Liver (tissue), 9 donors: Measurements from ENCODE around the gene SLC12A8. TPM values are rescaled to one million over a fixed set of nuclear protein-coding genes. Genes with fewer than 3 reads are reported as not detected.

Source experiments
- DNase-seq: peaks from one replicate; pipeline ENCODE4 v3.0.0-alpha.2; 2017; ENCODE audit warnings: low spot score
- H3K27ac ChIP-seq, 2 donors: one replicate each; pipeline ENCODE4 v1.7.0; 2013; ENCODE audit warnings: inconsistent platforms in 2 of 2, low read length in 2 of 2, control low read depth in 1 of 2, low read depth in 1 of 2, mild to moderate bottlenecking in 1 of 2
- H3K27me3 ChIP-seq, 4 donors: one replicate each; pipeline versions ENCODE4 v1.6.1 to v1.7.0; 2013; ENCODE audit warnings: low read length in 3 of 4, inconsistent platforms in 1 of 4, mild to moderate bottlenecking in 1 of 4, moderate library complexity in 1 of 4; ENCODE audit not compliant: control insufficient read depth in 4 of 4, insufficient read depth in 4 of 4
- H3K36me3 ChIP-seq, 4 donors: one replicate each; pipeline versions ENCODE4 v1.6.1 to v1.7.0; 2013; ENCODE audit warnings: low read length in 3 of 4, mild to moderate bottlenecking in 3 of 4, low read depth in 1 of 4, moderate library complexity in 1 of 4; ENCODE audit not compliant: control insufficient read depth in 4 of 4, insufficient read depth in 3 of 4
- H3K4me1 ChIP-seq, 4 donors: one replicate each; pipeline versions ENCODE4 v1.6.1 to v1.7.0; 2013; ENCODE audit warnings: low read length in 3 of 4, mild to moderate bottlenecking in 3 of 4, moderate library complexity in 1 of 4; ENCODE audit not compliant: control insufficient read depth in 4 of 4, insufficient read depth in 4 of 4
- H3K4me3 ChIP-seq, 3 donors: one replicate each; pipeline versions ENCODE4 v1.6.1 to v1.7.0; 2013; ENCODE audit warnings: low read length in 3 of 3, control low read depth in 1 of 3, low read depth in 1 of 3, mild to moderate bottlenecking in 1 of 3
- H3K9ac ChIP-seq, 2 donors: one replicate each; pipeline ENCODE4 v1.7.0; 2013; ENCODE audit warnings: low read length in 2 of 2, mild to moderate bottlenecking in 2 of 2, moderate library complexity in 2 of 2, control low read depth in 1 of 2, low read depth in 1 of 2
- H3K9me3 ChIP-seq, 4 donors: one replicate each; pipeline versions ENCODE4 v1.6.1 to v1.7.0; 2013; ENCODE audit warnings: low read length in 3 of 4; ENCODE audit not compliant: control insufficient read depth in 4 of 4
- ATF3 ChIP-seq: IDR thresholded peaks from 2 replicates; pipeline ENCODE4 v1.6.1; 2016; ENCODE audit warnings: antibody characterized with exemption
- CTCF ChIP-seq: fragments of 150-350 bp; IDR thresholded peaks from 2 replicates; pipeline ENCODE4 v1.5.1; 2017; ENCODE audit warnings: improper control_type of control experiment, low read depth, low read length; ENCODE audit not compliant: missing input control
- EGR1 ChIP-seq, 2 donors: IDR thresholded peaks; 2 replicates each; pipeline ENCODE4 v1.6.1; 2016 to 2018; ENCODE audit warnings: antibody characterized with exemption in 2 of 2, low read depth in 2 of 2
- FOXA1 ChIP-seq: IDR thresholded peaks from 2 replicates; pipeline ENCODE4 v1.6.1; 2016; ENCODE audit warnings: antibody characterized with exemption
- FOXA2 ChIP-seq: IDR thresholded peaks from 2 replicates; pipeline ENCODE4 v1.6.1; 2016; ENCODE audit warnings: antibody characterized with exemption
- GABPA ChIP-seq, 2 donors: IDR thresholded peaks in 1 of 2; conservative IDR thresholded peaks in 1 of 2; 2 replicates each; pipeline ENCODE4 v1.6.1; 2016; ENCODE audit warnings: antibody characterized with exemption in 2 of 2, mild to moderate bottlenecking in 1 of 2, moderate library complexity in 1 of 2
- HNF4A ChIP-seq, 2 donors: conservative IDR thresholded peaks; 2 replicates each; pipeline ENCODE4 v1.6.1; 2016; ENCODE audit warnings: antibody characterized with exemption in 2 of 2, mild to moderate bottlenecking in 2 of 2
- HNF4G ChIP-seq: IDR thresholded peaks from 2 replicates; pipeline ENCODE4 v1.6.1; 2016; ENCODE audit warnings: antibody characterized with exemption
- JUND ChIP-seq, 2 donors: IDR thresholded peaks; 2 replicates each; pipeline ENCODE4 v1.6.1; 2016; ENCODE audit warnings: antibody characterized with exemption in 2 of 2
- MAX ChIP-seq: IDR thresholded peaks from 2 replicates; pipeline ENCODE4 v1.6.1; 2016; ENCODE audit warnings: antibody characterized with exemption
- NR2F2 ChIP-seq: IDR thresholded peaks from 2 replicates; pipeline ENCODE4 v1.6.1; 2016; ENCODE audit warnings: antibody characterized with exemption
- RAD21 ChIP-seq, 2 donors: IDR thresholded peaks; 2 replicates each; pipeline ENCODE4 v1.6.1; 2016; ENCODE audit warnings: antibody characterized with exemption in 2 of 2, mild to moderate bottlenecking in 2 of 2
- REST ChIP-seq: IDR thresholded peaks from 2 replicates; pipeline ENCODE4 v1.6.1; 2016; ENCODE audit warnings: antibody characterized with exemption, mild to moderate bottlenecking
- RXRA ChIP-seq, 2 donors: IDR thresholded peaks; 2 replicates each; pipeline ENCODE4 v1.6.1; 2017 to 2018; ENCODE audit warnings: antibody characterized with exemption in 2 of 2, mild to moderate bottlenecking in 1 of 2
- SP1 ChIP-seq: IDR thresholded peaks from 2 replicates; pipeline ENCODE4 v1.6.1; 2018; ENCODE audit warnings: antibody characterized with exemption, mild to moderate bottlenecking
- TAF1 ChIP-seq: conservative IDR thresholded peaks from 2 replicates; pipeline ENCODE4 v1.6.1; 2016; ENCODE audit warnings: antibody characterized with exemption, mild to moderate bottlenecking
- YY1 ChIP-seq: IDR thresholded peaks from 2 replicates; pipeline ENCODE4 v1.6.1; 2016; ENCODE audit warnings: antibody characterized with exemption, mild to moderate bottlenecking
- ZBTB33 ChIP-seq: IDR thresholded peaks from 2 replicates; pipeline ENCODE4 v1.6.1; 2016; ENCODE audit warnings: antibody characterized with exemption
- WGBS: extraction: QIAGEN DNeasy Blood & Tissue Kit; methylation state at CpG from one replicate; pipeline ENCODE4 v1.1.7; 2013; 5-methylcytosine and 5-hydroxymethylcytosine counted together
- polyA plus RNA-seq, 2 donors: library from polyadenylated mRNA; stranded (reverse) in 1 of 2; unstranded in 1 of 2; fragments of 200-250 nt in 1 of 2; fragments of >200 nt in 1 of 2; fragmentation: Nextera tagmentation in 1 of 2; extraction: Ambion mirVana in 1 of 2; gene quantifications; one replicate each; pipeline versions ENCODE4 v1.2.1 to v1.2.3, GENCODE V29; 2013 to 2015
- total RNA-seq, 2 donors: library from RNA; depleted of rRNA; stranded (reverse); fragments of >200 nt; gene quantifications; one replicate each; pipeline ENCODE4 v1.2.3, GENCODE V29; 2014
- donor health status: healthy.
- donor health status: healthy.
- donor health status: healthy.
- donor health status: healthy.
- donor health status: healthy.

Gene SLC12A8
- total and polyA plus RNA-seq, 4 donors, result 2.7 to 20.3 (median 5.5) TPM

GRCh38 chr3:125213364-125213755 lies 812 bp upstream of the SLC12A8 start:
- Histone ChIP-seq H3K27me3 (no peaks in the 10 kb centered on the region), H3K27ac (no peak overlapping the region), H3K4me3 (no peak overlapping the region), H3K9me3 (no peaks in the 10 kb centered on the region), H3K36me3 (no peaks in the 10 kb centered on the region), H3K4me1 (peaks cover 2 to 10% (median 3%) of the 10 kb centered on the region in 4 donors), H3K9ac (no peak overlapping the region)
- WGBS, result 95% methylated on average over 4 of the region's 4 CpGs
- TF ChIP-seq ATF3 (no peak), HNF4G (no peak), FOXA1 (no peak), SP1 (no peak), EGR1 (IDR thresholded peaks at IDR 0.05; ENCODE audit: low read depth in 2 of 2) (no peak), YY1 (no peak), CTCF (no peak), MAX (no peak), NR2F2 (no peak), GABPA (IDR thresholded peaks at IDR 0.05 in 1 of 2, conservative IDR thresholded peaks at IDR 0.05 in 1 of 2) (no peak), FOXA2 (no peak), REST (no peak), RXRA (IDR thresholded peaks at IDR 0.05) (no peak), ZBTB33 (no peak), RAD21 (IDR thresholded peaks at IDR 0.05) (no peak), TAF1 (no peak)
- DNase-seq, result no peak

GRCh38 chr3:125212091-125212508 lies 448 bp downstream of the SLC12A8 start:
- Histone ChIP-seq H3K4me3 (peak overlapping the region; percentile 16 to 88 (median 72)), H3K27ac (no peak overlapping the region), H3K4me1 (peaks cover 2 to 10% (median 5%) of the 10 kb centered on the region in 4 donors), H3K36me3 (no peaks in the 10 kb centered on the region), H3K9ac (no peak overlapping the region), H3K27me3 (no peaks in the 10 kb centered on the region), H3K9me3 (no peaks in the 10 kb centered on the region)
- no peak for DNase-seq
- TF ChIP-seq HNF4A (conservative IDR thresholded peaks at IDR 0.05) (no peak), REST (no peak), ATF3 (no peak), CTCF (no peak), HNF4G (no peak), FOXA2 (no peak), SP1 (no peak), JUND (IDR thresholded peaks at IDR 0.05) (no peak)
- WGBS, result 10% methylated on average over 28 of the region's 28 CpGs
